ENCODE data around the gene SLC35F1.

SLC35F1 gene

GRCh38 chr6:118206221-118206620 lies 299.2 kb downstream of the SLC35F1 start:
- TF ChIP-seq TCF12 (IDR thresholded peaks at IDR 0.05; ENCODE audit: low read depth), result no peak
- no peak for TF ChIP-seq YY1 (IDR thresholded peaks at IDR 0.05; ENCODE audit: low read depth)
- no peak for TF ChIP-seq RAD21 (IDR thresholded peaks at IDR 0.05; ENCODE audit: low read depth)
- no peak for TF ChIP-seq FOXM1 (IDR thresholded peaks at IDR 0.05; ENCODE audit: borderline replicate concordance, low read depth)
- no peak for TF ChIP-seq EGR1 (IDR thresholded peaks at IDR 0.05)
- TF ChIP-seq, protein P1, sequence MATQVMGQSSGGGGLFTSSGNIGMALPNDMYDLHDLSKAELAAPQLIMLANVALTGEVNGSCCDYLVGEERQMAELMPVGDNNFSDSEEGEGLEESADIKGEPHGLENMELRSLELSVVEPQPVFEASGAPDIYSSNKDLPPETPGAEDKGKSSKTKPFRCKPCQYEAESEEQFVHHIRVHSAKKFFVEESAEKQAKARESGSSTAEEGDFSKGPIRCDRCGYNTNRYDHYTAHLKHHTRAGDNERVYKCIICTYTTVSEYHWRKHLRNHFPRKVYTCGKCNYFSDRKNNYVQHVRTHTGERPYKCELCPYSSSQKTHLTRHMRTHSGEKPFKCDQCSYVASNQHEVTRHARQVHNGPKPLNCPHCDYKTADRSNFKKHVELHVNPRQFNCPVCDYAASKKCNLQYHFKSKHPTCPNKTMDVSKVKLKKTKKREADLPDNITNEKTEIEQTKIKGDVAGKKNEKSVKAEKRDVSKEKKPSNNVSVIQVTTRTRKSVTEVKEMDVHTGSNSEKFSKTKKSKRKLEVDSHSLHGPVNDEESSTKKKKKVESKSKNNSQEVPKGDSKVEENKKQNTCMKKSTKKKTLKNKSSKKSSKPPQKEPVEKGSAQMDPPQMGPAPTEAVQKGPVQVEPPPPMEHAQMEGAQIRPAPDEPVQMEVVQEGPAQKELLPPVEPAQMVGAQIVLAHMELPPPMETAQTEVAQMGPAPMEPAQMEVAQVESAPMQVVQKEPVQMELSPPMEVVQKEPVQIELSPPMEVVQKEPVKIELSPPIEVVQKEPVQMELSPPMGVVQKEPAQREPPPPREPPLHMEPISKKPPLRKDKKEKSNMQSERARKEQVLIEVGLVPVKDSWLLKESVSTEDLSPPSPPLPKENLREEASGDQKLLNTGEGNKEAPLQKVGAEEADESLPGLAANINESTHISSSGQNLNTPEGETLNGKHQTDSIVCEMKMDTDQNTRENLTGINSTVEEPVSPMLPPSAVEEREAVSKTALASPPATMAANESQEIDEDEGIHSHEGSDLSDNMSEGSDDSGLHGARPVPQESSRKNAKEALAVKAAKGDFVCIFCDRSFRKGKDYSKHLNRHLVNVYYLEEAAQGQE (IDR thresholded peaks at IDR 0.05; ENCODE audit: low read depth), result no peak
- TF ChIP-seq CEBPB (IDR thresholded peaks at IDR 0.05), result no peak
- TF ChIP-seq TAF1 (IDR thresholded peaks at IDR 0.05; ENCODE audit: low read depth), result no peak
- TF ChIP-seq MAX (IDR thresholded peaks at IDR 0.05), result no peak
- no peak for TF ChIP-seq TEAD4 (IDR thresholded peaks at IDR 0.05)
- TF ChIP-seq, protein P2, sequence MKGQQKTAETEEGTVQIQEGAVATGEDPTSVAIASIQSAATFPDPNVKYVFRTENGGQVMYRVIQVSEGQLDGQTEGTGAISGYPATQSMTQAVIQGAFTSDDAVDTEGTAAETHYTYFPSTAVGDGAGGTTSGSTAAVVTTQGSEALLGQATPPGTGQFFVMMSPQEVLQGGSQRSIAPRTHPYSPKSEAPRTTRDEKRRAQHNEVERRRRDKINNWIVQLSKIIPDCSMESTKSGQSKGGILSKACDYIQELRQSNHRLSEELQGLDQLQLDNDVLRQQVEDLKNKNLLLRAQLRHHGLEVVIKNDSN (IDR thresholded peaks at IDR 0.05), result no peak
- TF ChIP-seq EP300 (IDR thresholded peaks at IDR 0.05; ENCODE audit: borderline replicate concordance), result no peak

DNA sequence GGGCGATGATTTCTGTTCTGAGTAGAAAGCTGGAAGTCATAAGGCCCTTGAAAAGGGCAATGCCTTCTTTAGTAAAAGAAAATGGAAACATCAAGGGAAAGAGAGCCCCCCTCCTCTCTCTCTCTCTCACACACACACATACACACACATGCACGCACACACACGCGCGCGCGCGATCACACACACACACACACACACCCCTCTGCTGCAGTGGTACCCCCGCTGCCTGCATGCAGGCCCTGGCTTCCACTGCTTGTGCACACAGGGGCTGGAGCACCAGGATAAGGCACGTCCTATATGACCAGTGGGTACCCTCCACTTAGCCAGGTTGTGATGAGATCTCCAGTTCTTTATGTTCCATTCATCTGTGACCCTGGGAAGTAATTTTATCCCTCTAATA lies 300.9 kb downstream of the SLC35F1 start:
- TF ChIP-seq, protein P1 (IDR thresholded peaks at IDR 0.05; ENCODE audit: low read depth), result no peak
- TF ChIP-seq RAD21 (IDR thresholded peaks at IDR 0.05; ENCODE audit: low read depth), result no peak
- TF ChIP-seq FOXM1 (IDR thresholded peaks at IDR 0.05; ENCODE audit: borderline replicate concordance, low read depth), result no peak
- TF ChIP-seq EGR1 (IDR thresholded peaks at IDR 0.05), result no peak
- no peak for TF ChIP-seq TCF12 (IDR thresholded peaks at IDR 0.05; ENCODE audit: low read depth)
- no peak for TF ChIP-seq YY1 (IDR thresholded peaks at IDR 0.05; ENCODE audit: low read depth)
- TF ChIP-seq, protein P2 (IDR thresholded peaks at IDR 0.05), result no peak
- no peak for TF ChIP-seq MAX (IDR thresholded peaks at IDR 0.05)
- no peak for TF ChIP-seq CREB1 (IDR thresholded peaks at IDR 0.05; ENCODE audit: low read depth)
- no peak for TF ChIP-seq TAF1 (IDR thresholded peaks at IDR 0.05; ENCODE audit: low read depth)
- no peak for TF ChIP-seq CEBPB (IDR thresholded peaks at IDR 0.05)
- no peak for TF ChIP-seq EP300 (IDR thresholded peaks at IDR 0.05; ENCODE audit: borderline replicate concordance)
- no peak for TF ChIP-seq TEAD4 (IDR thresholded peaks at IDR 0.05)
- no peak for TF ChIP-seq NFIC (IDR thresholded peaks at IDR 0.05)
- TF ChIP-seq ZBTB7A (IDR thresholded peaks at IDR 0.05; ENCODE audit: low read depth), result no peak

- TF ChIP-seq, protein P1 (IDR thresholded peaks at IDR 0.05; ENCODE audit: low read depth), result no peak
- TF ChIP-seq CREB1 (IDR thresholded peaks at IDR 0.05; ENCODE audit: low read depth) (no peak), YY1 (IDR thresholded peaks at IDR 0.05; ENCODE audit: low read depth) (no peak), TEAD4 (IDR thresholded peaks at IDR 0.05) (no peak)
- TF ChIP-seq, protein P2 (IDR thresholded peaks at IDR 0.05), result no peak
Observed at GRCh38 chr6:118212451-118213173, 305.5 kb downstream of the SLC35F1 start.

DNA sequence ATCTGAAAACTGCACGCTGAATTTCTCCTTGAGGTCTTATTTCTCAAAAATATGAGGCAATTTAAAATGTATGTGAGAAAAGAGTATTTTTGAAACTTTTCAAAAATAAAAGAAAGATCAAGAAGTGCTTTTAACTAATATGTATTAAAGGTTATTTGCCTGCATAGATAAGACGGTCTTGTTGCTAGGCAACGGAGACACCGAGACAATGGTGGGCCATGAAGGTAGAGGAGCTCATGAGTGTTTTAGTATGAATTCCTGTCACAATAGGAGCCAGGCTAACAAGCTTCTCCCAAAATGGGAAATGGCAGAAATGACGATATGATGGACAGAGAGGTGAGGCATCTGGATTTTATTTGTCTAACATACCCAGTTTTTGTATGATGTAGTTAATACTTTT lies 308.2 kb downstream of the SLC35F1 start:
- no peak for TF ChIP-seq CREB1 (IDR thresholded peaks at IDR 0.05; ENCODE audit: low read depth)
- no peak for TF ChIP-seq TCF12 (IDR thresholded peaks at IDR 0.05; ENCODE audit: low read depth)
- TF ChIP-seq, protein P2 (IDR thresholded peaks at IDR 0.05), result no peak
- no peak for TF ChIP-seq EGR1 (IDR thresholded peaks at IDR 0.05)
- TF ChIP-seq MAX (IDR thresholded peaks at IDR 0.05), result no peak
- no peak for TF ChIP-seq RAD21 (IDR thresholded peaks at IDR 0.05; ENCODE audit: low read depth)
- no peak for TF ChIP-seq EP300 (IDR thresholded peaks at IDR 0.05; ENCODE audit: borderline replicate concordance)
- TF ChIP-seq, protein P1 (IDR thresholded peaks at IDR 0.05; ENCODE audit: low read depth), result no peak
- no peak for TF ChIP-seq NFIC (IDR thresholded peaks at IDR 0.05)
- TF ChIP-seq YY1 (IDR thresholded peaks at IDR 0.05; ENCODE audit: low read depth), result no peak
- TF ChIP-seq ZBTB7A (IDR thresholded peaks at IDR 0.05; ENCODE audit: low read depth), result no peak
- no peak for TF ChIP-seq FOXM1 (IDR thresholded peaks at IDR 0.05; ENCODE audit: borderline replicate concordance, low read depth)
- no peak for TF ChIP-seq TAF1 (IDR thresholded peaks at IDR 0.05; ENCODE audit: low read depth)
- TF ChIP-seq TEAD4 (IDR thresholded peaks at IDR 0.05), result no peak
- TF ChIP-seq CEBPB (IDR thresholded peaks at IDR 0.05), result no peak

Data from Ishikawa (cell line).